Adrenal gland (tissue), 5 donors: ENCODE data around the gene UHMK1.

Experiments
- CTCF ChIP-seq, 6 experiments: fragments of 450-650 bp in 4 of 6; fragments of 200-600 bp in 2 of 6; sonication (generic) in 1 of 6; IDR thresholded peaks; 1 replicate in 5 of 6; 2 replicates in 1 of 6; pipeline versions ENCODE4 v1.5.1 to v1.8.0; 2016 to 2021; ENCODE audit warnings: antibody characterized with exemption in 6 of 6, mild to moderate bottlenecking in 2 of 6, moderate library complexity in 1 of 6
- POLR2A ChIP-seq, 2 donors: fragments of 450-650 bp; IDR thresholded peaks; one replicate each; pipeline ENCODE4 v1.6.1; 2017; ENCODE audit warnings: antibody characterized with exemption in 2 of 2, mild to moderate bottlenecking in 2 of 2, moderate library complexity in 1 of 2
- donor health status: DM: no; HTN: no; CAD: no.

DNA sequence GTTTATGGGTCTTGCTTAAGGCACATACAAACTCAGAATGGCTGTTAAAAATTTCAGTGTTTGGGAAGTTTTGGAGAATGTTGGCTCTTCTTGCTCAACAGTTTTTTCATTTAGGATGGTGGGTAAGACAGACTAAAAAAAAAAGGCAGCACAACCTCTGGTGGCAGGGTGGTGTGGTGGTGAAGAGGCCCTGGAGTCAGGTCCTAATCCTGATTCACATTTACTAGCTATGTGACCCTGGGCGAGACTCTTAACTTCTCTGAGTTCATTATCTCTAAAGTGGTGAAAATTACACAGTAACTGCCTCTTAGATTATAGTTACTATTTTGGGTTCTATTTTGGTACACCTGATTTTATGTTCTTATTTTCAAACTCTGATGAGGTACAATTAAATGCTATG, 75.5 kb downstream of the UHMK1 start:
- TF ChIP-seq CTCF (IDR thresholded peaks at IDR 0.05): no peak
- no peak for TF ChIP-seq POLR2A (IDR thresholded peaks at IDR 0.05)
